GM18502 (cell line): ENCODE measurements around the gene ASTN2.

Experiments used
- ATAC-seq: cut with Tn5 transposase; IDR thresholded peaks from one replicate; pipeline ENCODE4 v1.9.1; 2021; ENCODE audit warnings: mild to moderate bottlenecking; ENCODE audit not compliant: unreplicated experiment, poor library complexity

ASTN2 gene

DNA sequence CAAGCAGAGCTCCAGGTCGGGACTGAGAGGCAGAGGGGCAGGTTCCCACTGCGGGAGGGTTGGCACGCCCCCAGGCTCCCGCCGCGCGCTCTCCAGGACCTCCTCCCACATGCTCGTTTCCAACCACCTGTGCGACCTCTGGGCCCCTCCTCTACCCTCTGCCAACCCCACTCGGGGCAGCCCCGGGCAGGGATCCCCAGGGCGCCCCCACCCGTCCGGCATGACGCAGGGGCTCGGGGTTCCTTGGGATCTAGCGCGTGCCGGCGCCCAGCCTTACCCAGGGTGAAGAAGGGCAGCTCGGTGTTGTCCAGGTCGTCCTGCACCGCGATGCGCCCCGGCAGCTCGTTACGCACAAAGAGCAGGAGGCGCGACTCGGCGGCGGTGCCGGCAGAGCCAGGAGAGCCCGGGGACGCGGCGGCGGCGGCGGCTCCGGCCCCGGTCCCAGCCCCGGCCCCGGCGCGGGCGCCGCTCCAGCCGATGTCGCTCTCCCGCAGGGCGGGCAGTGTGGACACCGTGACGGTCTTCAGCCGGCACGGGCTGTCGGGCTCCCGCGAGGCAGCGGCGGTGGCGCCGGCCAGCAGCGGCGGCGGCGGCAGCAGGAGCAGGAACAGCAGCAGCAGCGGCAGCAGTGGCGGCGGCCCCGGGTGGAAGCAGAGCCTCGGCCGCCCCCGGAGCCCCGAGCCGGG, 494 bp downstream of the ASTN2 start:
- ATAC-seq, result no peak

DNA sequence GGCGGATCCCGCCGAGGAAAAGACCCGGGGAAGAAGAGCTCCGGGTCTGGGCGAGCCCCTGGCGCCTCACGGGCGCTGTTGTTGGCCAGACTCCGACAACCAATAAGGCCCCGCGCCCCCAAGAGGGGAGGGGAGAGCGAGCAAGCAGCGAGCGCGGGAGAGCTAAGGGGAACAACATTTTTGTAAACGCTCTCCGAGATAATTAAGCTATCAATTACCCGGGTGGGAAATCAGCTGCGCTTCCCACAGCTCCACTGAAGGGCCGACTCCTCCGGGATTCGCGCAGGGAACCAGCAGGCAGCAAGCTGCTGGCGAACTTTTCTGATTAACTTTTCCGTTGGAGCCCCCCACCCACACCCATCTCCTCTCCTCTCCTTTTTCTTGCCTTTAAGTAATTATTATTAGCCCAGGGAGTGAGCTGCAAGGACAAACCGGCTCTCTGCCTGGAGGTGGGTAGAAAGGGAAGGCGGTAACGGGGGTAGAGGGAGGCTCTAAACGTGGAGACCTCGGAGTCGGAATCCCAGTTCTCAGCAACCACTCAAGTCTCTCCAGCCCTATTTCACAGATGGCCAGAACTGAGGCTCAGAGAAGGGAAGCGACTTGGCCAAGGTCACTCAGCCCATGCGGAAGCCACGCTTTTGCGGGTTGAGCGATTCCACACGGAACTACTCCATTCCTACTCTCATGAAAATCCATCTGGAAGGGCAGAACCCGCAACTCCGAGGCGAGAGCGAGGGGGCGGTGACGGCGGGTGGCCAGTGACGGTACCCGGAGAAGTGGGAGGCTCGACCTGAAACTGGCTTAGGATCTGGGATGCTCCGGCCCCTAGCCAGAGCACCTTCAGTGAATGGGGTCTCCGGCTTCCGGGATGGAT, 1.3 kb downstream of the ASTN2 start:
- ATAC-seq, result no peak

- no peak for ATAC-seq
Measured at GRCh38 chr9:117412841-117413240, 2.0 kb downstream of the ASTN2 start.

DNA sequence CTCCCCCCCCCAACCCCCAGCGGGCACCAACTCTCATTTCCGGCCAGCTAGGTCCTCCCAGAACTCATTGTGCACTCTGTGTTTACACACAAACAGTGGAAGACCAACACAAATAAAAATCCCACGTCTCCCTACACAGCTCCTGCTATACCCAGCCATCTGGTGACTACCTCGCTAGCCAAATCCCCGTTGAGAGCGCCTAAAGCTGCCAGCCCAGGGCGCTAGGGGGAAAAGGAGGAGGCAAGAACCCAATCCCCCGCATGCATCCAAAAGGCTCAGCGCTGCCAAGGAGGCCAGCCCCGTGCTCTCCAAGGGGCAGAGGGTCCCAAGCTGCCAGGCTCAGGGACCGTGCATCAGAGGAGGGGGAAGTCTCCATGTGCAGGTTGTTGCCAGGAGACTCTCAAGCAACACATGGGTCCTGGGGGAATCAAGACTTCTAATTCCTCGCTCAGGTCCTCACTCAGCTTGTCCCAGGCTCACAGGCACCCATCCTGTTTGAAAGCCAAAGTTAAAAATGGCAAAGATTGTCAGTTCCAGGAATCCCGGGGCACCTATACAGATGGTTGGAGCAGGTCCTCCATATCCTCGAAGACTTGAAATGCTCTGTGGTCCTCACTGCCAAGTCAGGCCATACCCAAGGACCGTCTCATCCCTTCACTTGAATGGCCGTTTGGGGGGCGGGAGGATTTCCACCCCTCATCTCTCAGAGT, 2.7 kb downstream of the ASTN2 start:
- ATAC-seq, result no peak

DNA sequence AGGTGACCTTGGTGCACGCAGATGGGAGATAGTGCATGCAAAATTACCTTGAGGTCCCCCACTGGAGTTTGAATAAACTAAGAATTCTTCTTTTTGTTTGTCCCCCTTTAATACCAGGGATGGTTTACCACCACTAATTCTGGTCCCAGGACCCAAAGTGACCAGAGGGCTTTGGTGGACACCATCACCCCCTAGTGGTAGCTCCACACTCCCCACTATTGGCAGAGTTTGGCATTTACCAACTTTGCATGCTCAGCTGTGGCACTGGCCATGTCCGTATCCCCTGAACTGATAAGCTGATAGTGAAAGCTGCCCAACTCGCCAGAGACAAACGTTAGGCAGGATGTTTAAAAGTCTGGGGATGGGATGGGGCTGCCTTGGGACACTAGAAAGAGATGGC, 3.3 kb downstream of the ASTN2 start:
- no peak for ATAC-seq

GRCh38 chr9:117409321-117409720, 5.5 kb downstream of the ASTN2 start:
- no peak for ATAC-seq

DNA sequence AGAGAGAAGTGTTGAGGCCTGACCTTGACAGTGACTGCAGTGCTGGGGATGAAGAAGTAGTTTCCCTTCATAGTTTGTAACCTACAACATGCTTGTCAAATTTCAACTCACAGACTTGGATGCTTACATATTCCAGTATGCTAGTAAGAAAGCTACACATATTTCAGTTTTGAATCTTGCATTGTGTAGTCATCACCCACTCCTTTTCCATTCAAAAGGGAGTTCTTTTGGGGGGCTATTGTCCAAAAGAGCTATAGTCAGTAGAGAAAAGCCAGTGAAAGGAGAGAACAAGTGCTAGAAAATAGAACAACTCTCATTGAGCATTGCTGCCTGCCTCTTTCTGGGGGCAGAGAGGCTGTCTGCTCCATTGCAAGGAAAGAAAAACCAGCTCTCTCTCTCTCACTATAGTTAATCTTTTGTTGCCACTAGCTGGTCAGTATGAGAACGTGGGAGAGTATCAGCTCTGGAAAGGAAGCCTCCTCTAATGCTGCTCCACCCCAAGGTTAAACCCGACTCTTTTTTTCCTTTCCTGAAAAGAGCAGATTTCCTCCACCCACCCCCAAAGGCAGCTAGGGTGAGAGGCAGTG, 7.3 kb downstream of the ASTN2 start:
- ATAC-seq, result no peak

DNA sequence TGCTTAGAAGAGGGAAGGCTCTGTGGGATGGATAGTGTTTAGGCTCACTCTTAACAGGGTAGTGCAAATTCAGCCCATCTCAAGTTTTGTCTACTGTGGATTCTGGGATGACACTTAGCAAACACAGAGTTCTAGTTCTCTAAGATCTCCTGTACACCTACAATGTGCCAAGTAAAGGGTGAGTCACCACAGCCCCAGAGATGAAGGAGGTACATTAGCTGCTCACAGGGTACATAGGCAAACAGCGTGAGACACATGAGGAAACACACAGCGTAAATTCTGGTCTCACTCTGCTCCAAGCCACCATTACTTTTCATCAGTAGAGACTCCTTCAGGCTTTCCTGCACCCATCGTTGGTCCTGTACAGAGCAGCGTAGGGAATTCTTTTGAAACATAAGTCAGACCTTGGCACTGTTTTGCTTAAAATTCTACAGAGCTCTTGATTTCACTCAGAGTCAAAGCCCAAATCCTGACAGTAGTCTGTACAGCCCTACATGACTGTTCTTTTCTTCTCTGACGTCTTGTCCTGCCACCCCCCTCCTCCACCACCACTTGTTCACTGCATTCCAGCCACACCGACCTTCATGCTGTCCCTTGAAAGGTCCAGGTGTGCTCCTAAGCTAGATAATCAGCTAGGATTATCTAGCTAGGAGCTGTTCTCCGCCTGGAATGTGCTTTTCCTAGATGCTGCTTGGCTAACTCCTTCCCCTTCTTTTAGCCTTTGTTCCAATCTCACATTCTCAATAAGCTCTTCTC, 8.7 kb downstream of the ASTN2 start:
- ATAC-seq, result no peak

DNA sequence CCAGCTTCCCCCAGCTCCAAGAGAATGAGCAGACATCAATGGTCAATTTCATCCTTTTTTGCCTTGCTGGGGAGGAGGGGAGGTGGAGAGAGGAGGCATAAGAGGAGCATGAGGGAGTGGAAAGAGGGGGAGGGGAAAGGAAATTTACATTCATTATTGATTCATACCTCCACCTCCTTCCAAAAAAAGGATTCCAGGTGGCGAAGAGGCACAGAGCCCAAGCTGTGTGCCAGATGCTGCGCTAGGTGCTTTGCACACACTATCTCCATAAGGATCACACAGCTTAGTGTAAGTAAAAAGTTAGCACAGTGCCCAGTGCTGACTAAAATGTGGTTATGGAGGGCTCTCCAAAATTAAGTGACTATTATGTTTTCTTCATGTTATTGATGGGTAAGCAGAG, 11.0 kb downstream of the ASTN2 start:
- no peak for ATAC-seq

GRCh38 chr9:117403403-117403811, 11.4 kb downstream of the ASTN2 start:
- no peak for ATAC-seq

DNA sequence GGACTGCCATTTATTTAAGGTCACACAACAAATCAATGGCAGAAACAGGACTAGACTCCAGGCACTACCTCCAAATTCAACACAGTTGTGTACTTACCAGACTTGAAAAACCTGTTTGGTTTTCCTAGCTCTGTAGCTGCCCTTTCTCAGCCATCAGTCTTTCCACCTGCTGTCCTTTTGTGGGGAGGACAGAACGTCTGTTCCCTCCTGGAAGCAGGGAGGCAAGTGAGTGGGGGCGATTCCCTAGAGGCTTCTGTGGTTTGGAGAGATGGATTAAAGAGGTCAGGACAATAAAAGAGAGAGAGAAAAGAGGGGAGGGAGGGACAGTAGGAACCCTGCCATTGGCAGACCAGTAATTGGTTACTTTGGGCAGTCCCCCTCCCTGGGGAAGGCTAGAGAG, 14.7 kb downstream of the ASTN2 start:
- no peak for ATAC-seq

DNA sequence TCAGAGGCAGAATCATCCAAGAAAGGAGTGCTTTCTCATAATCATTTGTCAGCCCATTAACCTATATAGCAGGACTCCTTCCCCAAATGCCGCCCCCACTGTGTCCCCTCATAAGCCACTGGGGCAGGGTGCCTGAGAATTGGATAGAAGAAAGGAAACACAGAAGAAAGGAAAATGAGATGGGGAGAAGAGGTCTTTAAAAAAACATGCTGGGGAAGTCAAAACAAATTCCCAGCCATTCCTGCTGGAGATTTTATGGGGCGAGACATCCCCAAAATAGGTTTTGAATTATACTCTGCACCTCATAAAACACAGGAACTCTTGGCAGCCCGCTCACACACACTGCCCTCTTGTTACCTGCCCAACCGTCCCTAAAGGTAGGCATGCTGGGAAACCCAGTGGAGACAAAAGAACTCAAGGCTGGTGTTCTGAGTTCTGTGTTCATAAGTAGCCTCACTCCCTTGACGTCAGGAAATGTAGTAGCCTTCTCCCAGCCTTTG, 19.7 kb downstream of the ASTN2 start:
- ATAC-seq, result no peak

DNA sequence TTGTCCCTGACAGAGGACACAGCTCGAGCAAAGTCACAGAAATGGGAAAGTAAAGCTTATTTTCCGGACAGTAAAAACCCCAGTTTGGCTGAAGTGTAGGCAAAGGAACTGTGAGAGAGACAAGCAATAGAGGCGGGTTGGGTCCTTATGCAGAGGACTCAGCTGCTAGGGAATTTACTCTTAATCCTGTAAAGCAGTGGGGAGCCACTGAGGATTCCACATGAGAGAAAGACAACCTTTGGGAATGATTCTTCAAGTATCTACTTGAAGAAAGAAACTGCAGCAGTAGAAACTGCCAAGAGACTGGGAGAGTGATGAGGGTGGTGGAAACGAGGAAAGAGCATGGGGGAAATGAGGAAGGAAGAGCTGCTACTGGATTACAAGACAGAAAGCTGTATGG, 20.2 kb downstream of the ASTN2 start:
- no peak for ATAC-seq

GRCh38 chr9:117392992-117393391, 21.9 kb downstream of the ASTN2 start:
- ATAC-seq, result no peak

GRCh38 chr9:117387422-117387821, 27.4 kb downstream of the ASTN2 start:
- no peak for ATAC-seq

- ATAC-seq, result no peak
Measured at GRCh38 chr9:117379341-117379740, 35.5 kb downstream of the ASTN2 start.

- no peak for ATAC-seq
Measured at GRCh38 chr9:117377046-117377445, 37.8 kb downstream of the ASTN2 start.

- no peak for ATAC-seq
Measured at GRCh38 chr9:117375956-117376355, 38.9 kb downstream of the ASTN2 start.

- ATAC-seq, result no peak
Measured at GRCh38 chr9:117374076-117374725, 40.7 kb downstream of the ASTN2 start.
